K562 (cell line): ENCODE data around the gene GPX7. TPM values are rescaled to one million over a fixed set of nuclear protein-coding genes. Genes with fewer than 3 reads are reported as not detected.

Source experiments
- BRD4 ChIP-seq: fragments of 200-600 bp; sonication (generic); IDR thresholded peaks from 2 replicates; pipeline ENCODE4 v1.6.1; 2017; ENCODE audit warnings: inconsistent platforms
- GTF2F1 ChIP-seq: IDR thresholded peaks from 2 replicates; pipeline ENCODE4 v1.6.1; 2011; ENCODE audit warnings: low read depth, low read length, improper control_type of control experiment
- HNRNPK ChIP-seq: fragments of 200-400 bp; formaldehyde crosslinking; IDR thresholded peaks from one replicate; pipeline ENCODE4 v1.6.1; 2018; ENCODE audit warnings: mild to moderate bottlenecking, low read depth, low read length; ENCODE audit not compliant: poor library complexity, severe bottlenecking
- KAT7 ChIP-seq: sonication (generic); formaldehyde crosslinking; IDR thresholded peaks from 2 replicates; pipeline ENCODE4 v1.8.0; 2022; ENCODE audit warnings: missing genetic modification reagents, mild to moderate bottlenecking, borderline replicate concordance
- MECOM ChIP-seq: fragments of 250-450 bp; sonication (Bioruptor Pico); IDR thresholded peaks from 2 replicates; pipeline ENCODE4 v1.8.0; 2022; ENCODE audit warnings: inconsistent platforms
- MEIS2 ChIP-seq: fragments of 450-650 bp; IDR thresholded peaks from 2 replicates; pipeline ENCODE4 v1.6.1; 2014; ENCODE audit warnings: mild to moderate bottlenecking; ENCODE audit not compliant: partially characterized antibody
- NFYB ChIP-seq: IDR thresholded peaks from 2 replicates; pipeline ENCODE4 v1.6.1; 2011; ENCODE audit warnings: mild to moderate bottlenecking, moderate library complexity; ENCODE audit not compliant: insufficient read length; ENCODE audit errors: extremely low read depth
- POLR2AphosphoS5 ChIP-seq: IDR thresholded peaks from 2 replicates; pipeline ENCODE4 v1.6.1; 2011; ENCODE audit warnings: mild to moderate bottlenecking, low read depth, low read length, moderate library complexity; ENCODE audit not compliant: control insufficient read depth, insufficient read depth
- PRMT5 ChIP-seq: sonication (generic); formaldehyde crosslinking; IDR thresholded peaks from 2 replicates; pipeline ENCODE4 v1.5.0; 2020; ENCODE audit warnings: missing genetic modification reagents
- SUPT5H ChIP-seq: fragments of 450-650 bp; IDR thresholded peaks from 2 replicates; pipeline ENCODE4 v1.6.1; 2016
- TCF7L2 ChIP-seq: fragments of 150-350 bp; IDR thresholded peaks from 2 replicates; pipeline ENCODE4 v1.6.1; 2016; ENCODE audit warnings: low read depth, mild to moderate bottlenecking, low read length, moderate library complexity
- ZNF232 ChIP-seq: sonication (generic); formaldehyde crosslinking; IDR thresholded peaks from 2 replicates; pipeline ENCODE4 v1.8.0; 2022; ENCODE audit warnings: mild to moderate bottlenecking, missing genetic modification reagents
- ZNF324 ChIP-seq: fragments of 250-450 bp; sonication (Bioruptor Pico); IDR thresholded peaks from 2 replicates; pipeline ENCODE4 v1.4.0; 2020; ENCODE audit warnings: mild to moderate bottlenecking
- polyA plus RNA-seq, 8 experiments: library from polyadenylated mRNA; depleted of rRNA in 4 of 8; stranded (reverse) in 5 of 8; unstranded in 3 of 8; fragments of >200 nt; fragmentation: Nextera tagmentation in 2 of 8; fragmentation: Illumina TruSeq in 1 of 8; extraction: Ambion mirVana in 2 of 8; extraction: Trizol in 1 of 8; gene quantifications; 2 replicates each; pipeline versions ENCODE4 v1.2.1 to v1.2.3, GENCODE V29; 2011 to 2014; ENCODE audit warnings: inconsistent platforms in 1 of 8, missing spikeins in 1 of 8
- total RNA-seq, 7 experiments: library from RNA; depleted of rRNA in 6 of 7; stranded (reverse); fragments of >200 nt in 6 of 7; fragmentation: Illumina TruSeq in 2 of 7; extraction: Trizol in 2 of 7; gene quantifications; 2 replicates each; pipeline versions ENCODE4 v1.2.1 to v1.2.3, GENCODE V29; 2011 to 2021; ENCODE audit warnings: low replicate concordance in 1 of 7
- TF ChIP-seq, protein P1 (sequence below): fragments of 450-650 bp; IDR thresholded peaks from 2 replicates; pipeline ENCODE4 v1.6.1; 2016; ENCODE audit warnings: mild to moderate bottlenecking, moderate library complexity
- TF ChIP-seq, protein P2 (sequence below): fragments of 450-650 bp; formaldehyde crosslinking; IDR thresholded peaks from 2 replicates; pipeline ENCODE4 v1.4.0; 2020; ENCODE audit warnings: mild to moderate bottlenecking, mixed read lengths

The GPX7 gene
- total and polyA plus RNA-seq, 9 of the 15 experiments (the other 6 are each of a cell fraction or from before 2014, with no cell fraction given) = 0.08 TPM; not detected in 8

DNA sequence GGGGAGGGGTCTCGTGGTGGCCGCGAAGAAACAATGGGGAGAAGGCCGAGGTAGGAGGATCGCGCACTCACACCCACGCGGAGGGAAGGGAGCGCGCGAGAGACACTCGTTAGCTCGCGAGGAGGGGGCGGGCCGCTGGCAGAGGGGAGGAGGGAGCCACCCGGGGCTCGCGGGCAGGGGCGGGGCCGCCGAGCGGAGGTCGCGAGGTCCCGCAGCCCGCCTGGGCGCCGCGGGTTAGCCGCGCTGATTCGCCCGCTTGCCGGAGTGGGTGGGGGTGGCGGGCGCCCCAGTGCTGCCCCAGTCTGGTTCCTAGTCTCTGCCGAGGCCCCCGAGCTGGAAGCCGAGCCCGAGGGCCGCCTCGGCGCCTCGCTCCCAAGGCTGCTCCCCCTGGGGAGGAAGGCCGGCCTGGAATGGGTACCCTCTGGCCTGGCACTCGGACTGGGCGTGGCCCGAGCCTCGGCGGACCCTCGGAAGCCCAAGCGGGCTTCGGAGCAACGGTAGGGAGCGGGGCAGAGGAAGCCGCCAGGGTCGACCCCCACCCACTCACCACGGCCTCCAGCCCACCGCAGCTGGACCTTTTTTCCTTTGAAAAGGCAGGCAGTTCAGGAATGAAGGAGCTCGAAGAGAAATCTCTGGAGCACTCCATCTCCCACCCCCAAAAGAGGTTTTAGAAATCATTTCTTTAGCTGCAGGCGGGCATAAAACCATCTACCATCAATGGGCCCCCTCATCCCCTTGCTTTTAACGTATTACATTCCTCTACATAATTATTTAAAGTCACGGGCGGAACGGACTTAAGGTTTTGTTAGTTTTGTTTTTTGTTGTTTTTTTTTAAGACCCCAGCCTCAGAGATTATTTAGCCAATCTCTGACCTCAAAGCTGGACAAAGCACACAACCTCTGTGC is 48.6 kb upstream of the GPX7 start (continued):
- TF ChIP-seq, protein P1, sequence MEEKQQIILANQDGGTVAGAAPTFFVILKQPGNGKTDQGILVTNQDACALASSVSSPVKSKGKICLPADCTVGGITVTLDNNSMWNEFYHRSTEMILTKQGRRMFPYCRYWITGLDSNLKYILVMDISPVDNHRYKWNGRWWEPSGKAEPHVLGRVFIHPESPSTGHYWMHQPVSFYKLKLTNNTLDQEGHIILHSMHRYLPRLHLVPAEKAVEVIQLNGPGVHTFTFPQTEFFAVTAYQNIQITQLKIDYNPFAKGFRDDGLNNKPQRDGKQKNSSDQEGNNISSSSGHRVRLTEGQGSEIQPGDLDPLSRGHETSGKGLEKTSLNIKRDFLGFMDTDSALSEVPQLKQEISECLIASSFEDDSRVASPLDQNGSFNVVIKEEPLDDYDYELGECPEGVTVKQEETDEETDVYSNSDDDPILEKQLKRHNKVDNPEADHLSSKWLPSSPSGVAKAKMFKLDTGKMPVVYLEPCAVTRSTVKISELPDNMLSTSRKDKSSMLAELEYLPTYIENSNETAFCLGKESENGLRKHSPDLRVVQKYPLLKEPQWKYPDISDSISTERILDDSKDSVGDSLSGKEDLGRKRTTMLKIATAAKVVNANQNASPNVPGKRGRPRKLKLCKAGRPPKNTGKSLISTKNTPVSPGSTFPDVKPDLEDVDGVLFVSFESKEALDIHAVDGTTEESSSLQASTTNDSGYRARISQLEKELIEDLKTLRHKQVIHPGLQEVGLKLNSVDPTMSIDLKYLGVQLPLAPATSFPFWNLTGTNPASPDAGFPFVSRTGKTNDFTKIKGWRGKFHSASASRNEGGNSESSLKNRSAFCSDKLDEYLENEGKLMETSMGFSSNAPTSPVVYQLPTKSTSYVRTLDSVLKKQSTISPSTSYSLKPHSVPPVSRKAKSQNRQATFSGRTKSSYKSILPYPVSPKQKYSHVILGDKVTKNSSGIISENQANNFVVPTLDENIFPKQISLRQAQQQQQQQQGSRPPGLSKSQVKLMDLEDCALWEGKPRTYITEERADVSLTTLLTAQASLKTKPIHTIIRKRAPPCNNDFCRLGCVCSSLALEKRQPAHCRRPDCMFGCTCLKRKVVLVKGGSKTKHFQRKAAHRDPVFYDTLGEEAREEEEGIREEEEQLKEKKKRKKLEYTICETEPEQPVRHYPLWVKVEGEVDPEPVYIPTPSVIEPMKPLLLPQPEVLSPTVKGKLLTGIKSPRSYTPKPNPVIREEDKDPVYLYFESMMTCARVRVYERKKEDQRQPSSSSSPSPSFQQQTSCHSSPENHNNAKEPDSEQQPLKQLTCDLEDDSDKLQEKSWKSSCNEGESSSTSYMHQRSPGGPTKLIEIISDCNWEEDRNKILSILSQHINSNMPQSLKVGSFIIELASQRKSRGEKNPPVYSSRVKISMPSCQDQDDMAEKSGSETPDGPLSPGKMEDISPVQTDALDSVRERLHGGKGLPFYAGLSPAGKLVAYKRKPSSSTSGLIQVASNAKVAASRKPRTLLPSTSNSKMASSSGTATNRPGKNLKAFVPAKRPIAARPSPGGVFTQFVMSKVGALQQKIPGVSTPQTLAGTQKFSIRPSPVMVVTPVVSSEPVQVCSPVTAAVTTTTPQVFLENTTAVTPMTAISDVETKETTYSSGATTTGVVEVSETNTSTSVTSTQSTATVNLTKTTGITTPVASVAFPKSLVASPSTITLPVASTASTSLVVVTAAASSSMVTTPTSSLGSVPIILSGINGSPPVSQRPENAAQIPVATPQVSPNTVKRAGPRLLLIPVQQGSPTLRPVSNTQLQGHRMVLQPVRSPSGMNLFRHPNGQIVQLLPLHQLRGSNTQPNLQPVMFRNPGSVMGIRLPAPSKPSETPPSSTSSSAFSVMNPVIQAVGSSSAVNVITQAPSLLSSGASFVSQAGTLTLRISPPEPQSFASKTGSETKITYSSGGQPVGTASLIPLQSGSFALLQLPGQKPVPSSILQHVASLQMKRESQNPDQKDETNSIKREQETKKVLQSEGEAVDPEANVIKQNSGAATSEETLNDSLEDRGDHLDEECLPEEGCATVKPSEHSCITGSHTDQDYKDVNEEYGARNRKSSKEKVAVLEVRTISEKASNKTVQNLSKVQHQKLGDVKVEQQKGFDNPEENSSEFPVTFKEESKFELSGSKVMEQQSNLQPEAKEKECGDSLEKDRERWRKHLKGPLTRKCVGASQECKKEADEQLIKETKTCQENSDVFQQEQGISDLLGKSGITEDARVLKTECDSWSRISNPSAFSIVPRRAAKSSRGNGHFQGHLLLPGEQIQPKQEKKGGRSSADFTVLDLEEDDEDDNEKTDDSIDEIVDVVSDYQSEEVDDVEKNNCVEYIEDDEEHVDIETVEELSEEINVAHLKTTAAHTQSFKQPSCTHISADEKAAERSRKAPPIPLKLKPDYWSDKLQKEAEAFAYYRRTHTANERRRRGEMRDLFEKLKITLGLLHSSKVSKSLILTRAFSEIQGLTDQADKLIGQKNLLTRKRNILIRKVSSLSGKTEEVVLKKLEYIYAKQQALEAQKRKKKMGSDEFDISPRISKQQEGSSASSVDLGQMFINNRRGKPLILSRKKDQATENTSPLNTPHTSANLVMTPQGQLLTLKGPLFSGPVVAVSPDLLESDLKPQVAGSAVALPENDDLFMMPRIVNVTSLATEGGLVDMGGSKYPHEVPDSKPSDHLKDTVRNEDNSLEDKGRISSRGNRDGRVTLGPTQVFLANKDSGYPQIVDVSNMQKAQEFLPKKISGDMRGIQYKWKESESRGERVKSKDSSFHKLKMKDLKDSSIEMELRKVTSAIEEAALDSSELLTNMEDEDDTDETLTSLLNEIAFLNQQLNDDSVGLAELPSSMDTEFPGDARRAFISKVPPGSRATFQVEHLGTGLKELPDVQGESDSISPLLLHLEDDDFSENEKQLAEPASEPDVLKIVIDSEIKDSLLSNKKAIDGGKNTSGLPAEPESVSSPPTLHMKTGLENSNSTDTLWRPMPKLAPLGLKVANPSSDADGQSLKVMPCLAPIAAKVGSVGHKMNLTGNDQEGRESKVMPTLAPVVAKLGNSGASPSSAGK = no peak
- TF ChIP-seq TCF7L2 = no peak
- TF ChIP-seq HNRNPK = no peak
- TF ChIP-seq BRD4 = no peak
- no peak for TF ChIP-seq SUPT5H
- TF ChIP-seq ZNF324 (CRISPR knock-in tag) = no peak
- TF ChIP-seq, protein P2, sequence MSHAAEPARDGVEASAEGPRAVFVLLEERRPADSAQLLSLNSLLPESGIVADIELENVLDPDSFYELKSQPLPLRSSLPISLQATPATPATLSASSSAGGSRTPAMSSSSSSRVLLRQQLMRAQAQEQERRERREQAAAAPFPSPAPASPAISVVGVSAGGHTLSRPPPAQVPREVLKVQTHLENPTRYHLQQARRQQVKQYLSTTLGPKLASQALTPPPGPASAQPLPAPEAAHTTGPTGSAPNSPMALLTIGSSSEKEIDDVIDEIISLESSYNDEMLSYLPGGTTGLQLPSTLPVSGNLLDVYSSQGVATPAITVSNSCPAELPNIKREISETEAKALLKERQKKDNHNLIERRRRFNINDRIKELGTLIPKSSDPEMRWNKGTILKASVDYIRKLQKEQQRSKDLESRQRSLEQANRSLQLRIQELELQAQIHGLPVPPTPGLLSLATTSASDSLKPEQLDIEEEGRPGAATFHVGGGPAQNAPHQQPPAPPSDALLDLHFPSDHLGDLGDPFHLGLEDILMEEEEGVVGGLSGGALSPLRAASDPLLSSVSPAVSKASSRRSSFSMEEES = no peak
- no peak for TF ChIP-seq GTF2F1
- no peak for TF ChIP-seq ZNF232 (CRISPR knock-in tag)
- no peak for TF ChIP-seq NFYB
- peak; percentile 53; the same call in 1 of the 2 replicates for TF ChIP-seq POLR2AphosphoS5
- TF ChIP-seq PRMT5 (CRISPR knock-in tag) = no peak
- no peak for TF ChIP-seq MECOM (CRISPR knock-in tag)
- TF ChIP-seq MEIS2 = no peak
- 0 out of 2 replicates have a peak, but pooled peaks have one; percentile 74 for TF ChIP-seq KAT7 (CRISPR knock-in tag)
